ENCODE results near the gene ZBTB43.

- TF ChIP-seq CTCF (IDR thresholded peaks at IDR 0.05) (no peak), POLR2A (IDR thresholded peaks at IDR 0.05; ENCODE audit: low read depth) (no peak), EP300 (IDR thresholded peaks at IDR 0.05) (no peak)
Measured at GRCh38 chr9:126833710-126834345, 29.0 kb downstream of the ZBTB43 start.

Data from esophagus muscularis mucosa (tissue), 4 donors.